Activated CD4-positive, alpha-beta T cell treated with anti-CD3 and anti-CD28 coated beads, Interleukin-2, amount 10 ng/mL, durations not matched to agents 7 days and 5 days (primary cell): Measurements from ENCODE around the gene EPM2A. TPM values are rescaled to one million over a fixed set of nuclear protein-coding genes. Genes with fewer than 3 reads are reported as not detected.
"Not testable (repeated sequence)": the region's sequence is repeated elsewhere in the genome, so short reads cannot be mapped to it uniquely, and the experiment has no call there.

Experiments used
- CTCF ChIA-PET: fragments of 350-600 bp; sonication (Branson Sonifier 250); formaldehyde crosslinking; loops from one replicate; lab custom pipeline; 2021; ENCODE audit warnings: antibody characterized with exemption; lab: Charles Lee
- POLR2A ChIA-PET: fragments of 350-600 bp; sonication (Branson Sonifier 250); formaldehyde crosslinking; loops from one replicate; lab custom pipeline; 2021; ENCODE audit warnings: antibody characterized with exemption; lab: Charles Lee
- DNase-seq: peaks from one replicate; pipeline ENCODE4 v3.0.0-alpha.2; 2020
- H3K27ac Mint-ChIP-seq: one replicate; pipeline ENCODE4 v1.8.0; 2021; ENCODE audit warnings: mild to moderate bottlenecking, moderate library complexity, mixed read lengths
- H3K27me3 Mint-ChIP-seq: one replicate; pipeline ENCODE4 v1.8.0; 2021; ENCODE audit warnings: mixed read lengths
- H3K36me3 Mint-ChIP-seq: one replicate; pipeline ENCODE4 v1.8.0; 2021; ENCODE audit warnings: low read depth, mixed read lengths
- H3K4me1 Mint-ChIP-seq: one replicate; pipeline ENCODE4 v1.8.0; 2021; ENCODE audit warnings: mixed read lengths
- H3K4me3 Mint-ChIP-seq: one replicate; pipeline ENCODE4 v1.8.0; 2021; ENCODE audit warnings: mild to moderate bottlenecking, moderate library complexity, mixed read lengths
- H3K9me3 Mint-ChIP-seq: one replicate; pipeline ENCODE4 v1.8.0; 2021; ENCODE audit warnings: mixed read lengths
- total RNA-seq, 2 experiments: library from RNA; stranded (reverse); gene quantifications; one replicate each; pipeline ENCODE4 v1.2.3, GENCODE V29; 2021

EPM2A gene
- total RNA-seq, 2 experiments from 2014 or later, result 4.5 to 5.7 TPM

DNA sequence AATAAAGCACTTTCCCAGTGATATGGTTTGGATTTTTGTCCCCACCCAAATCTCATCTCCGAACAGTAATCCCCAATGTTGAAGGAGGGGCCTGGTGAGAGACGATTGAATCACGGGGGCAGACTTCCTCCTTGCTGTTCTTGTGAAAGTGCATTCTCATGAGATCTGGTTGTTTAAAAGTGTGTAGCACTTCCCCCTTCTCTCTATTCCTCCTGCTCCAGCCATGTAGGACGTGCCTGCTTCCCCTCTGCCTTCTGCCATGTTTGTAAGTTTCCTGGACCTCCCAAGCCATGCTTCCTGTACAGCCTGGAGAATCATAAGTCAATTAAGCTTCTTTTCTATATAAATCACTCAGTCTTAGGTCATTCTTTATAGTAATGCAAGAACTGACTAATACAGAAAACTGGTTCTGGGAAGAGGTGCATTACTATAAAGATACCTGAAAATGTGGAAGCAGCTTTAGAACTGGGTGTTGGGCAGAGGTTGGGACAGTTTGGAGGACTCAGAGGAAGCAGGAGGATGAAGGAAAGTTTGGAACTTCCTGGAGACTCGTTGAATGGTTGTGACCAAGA, 7.4 kb downstream of the EPM2A start:
- DNase-seq, result no peak
- Mint-ChIP-seq H3K9me3 (peaks cover 21% of the 10 kb centered on the region), H3K4me3 (no peak overlapping the region), H3K27ac (no peak overlapping the region), H3K4me1 (peaks cover 5% of the 10 kb centered on the region), H3K36me3 (peaks cover 21% of the 10 kb centered on the region), H3K27me3 (no peaks in the 10 kb centered on the region)
- CTCF ChIA-PET, result no interaction called here
- POLR2A ChIA-PET, result no interaction called here

DNA sequence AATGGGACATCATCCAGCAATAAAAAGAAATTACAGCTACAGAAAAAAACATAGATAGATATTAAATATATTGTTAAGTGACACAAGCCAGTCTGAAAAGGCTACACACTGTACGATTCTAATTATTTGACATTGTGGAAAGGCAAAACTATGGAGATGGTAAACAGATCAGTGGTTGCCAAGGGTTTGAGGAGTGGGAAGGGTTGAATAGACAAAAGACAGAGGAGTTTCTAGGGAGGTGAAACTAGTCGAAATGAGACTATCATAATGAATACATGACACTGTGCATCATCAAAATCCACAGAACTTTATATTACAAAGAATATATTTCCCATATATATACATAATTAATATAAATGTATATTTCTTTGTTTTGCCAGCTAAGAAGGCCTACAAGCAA, 9.8 kb downstream of the EPM2A start:
- no peak for DNase-seq
- H3K4me1 Mint-ChIP-seq, result no peaks in the 10 kb centered on the region
- H3K36me3 Mint-ChIP-seq, result peaks cover 18% of the 10 kb centered on the region
- no peak overlapping the region for H3K27ac Mint-ChIP-seq
- H3K4me3 Mint-ChIP-seq, result no peak overlapping the region
- ChIA-PET CTCF (no interaction called here), POLR2A (no interaction called here)
- peaks cover 24% of the 10 kb centered on the region for H3K9me3 Mint-ChIP-seq
- no peaks in the 10 kb centered on the region for H3K27me3 Mint-ChIP-seq

DNA sequence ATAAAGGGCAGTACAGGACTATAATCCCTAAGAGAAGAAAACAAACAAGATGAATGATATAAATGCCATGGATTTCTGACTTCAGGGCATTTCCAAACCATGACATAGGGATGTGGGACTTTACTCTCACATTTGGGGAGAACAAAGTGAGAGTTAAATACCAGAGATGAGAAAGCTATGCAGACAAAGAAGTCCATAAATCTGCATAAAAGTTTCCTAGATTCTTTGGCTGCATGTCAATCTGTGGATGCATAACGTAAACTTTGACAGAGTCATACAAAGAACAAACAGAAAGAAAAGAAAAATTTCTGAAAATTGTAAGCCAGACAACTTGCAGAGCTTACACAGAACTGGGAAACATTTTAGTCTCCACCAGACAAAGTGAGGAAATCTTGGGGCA, 11.7 kb downstream of the EPM2A start:
- Mint-ChIP-seq H3K36me3 (peaks cover 11% of the 10 kb centered on the region), H3K4me1 (no peaks in the 10 kb centered on the region), H3K9me3 (peaks cover 17% of the 10 kb centered on the region), H3K4me3 (no peak overlapping the region), H3K27ac (no peak overlapping the region), H3K27me3 (no peaks in the 10 kb centered on the region)
- ChIA-PET POLR2A (no interaction called here), CTCF (no interaction called here)
- no peak for DNase-seq

GRCh38 chr6:145722190-145722589, 13.1 kb downstream of the EPM2A start:
- Mint-ChIP-seq H3K4me1 (no peaks in the 10 kb centered on the region), H3K27ac (no peak overlapping the region), H3K27me3 (no peaks in the 10 kb centered on the region), H3K9me3 (peaks cover 15% of the 10 kb centered on the region), H3K4me3 (no peak overlapping the region), H3K36me3 (peaks cover 11% of the 10 kb centered on the region)
- CTCF ChIA-PET, result no interaction called here
- POLR2A ChIA-PET, result no interaction called here
- DNase-seq, result no peak

DNA sequence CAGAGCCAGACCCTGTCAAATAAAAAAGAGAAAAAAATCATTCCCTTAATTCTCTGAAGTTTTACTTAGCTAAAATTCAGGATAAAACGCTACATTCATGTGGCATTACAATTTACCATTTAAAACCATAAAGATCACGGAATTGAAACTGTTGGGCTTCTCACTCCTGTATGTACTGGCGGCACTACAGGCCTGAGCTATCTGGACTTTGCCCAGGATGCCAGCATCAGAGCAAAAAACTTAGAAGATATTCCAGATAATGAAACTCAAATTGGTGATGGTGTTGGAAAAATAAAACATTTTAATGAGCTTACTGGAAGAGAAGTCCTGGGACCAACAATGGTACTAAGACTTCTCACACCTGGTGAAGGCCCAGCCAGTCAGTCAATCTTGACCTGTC, 14.2 kb downstream of the EPM2A start:
- no peaks in the 10 kb centered on the region for H3K27me3 Mint-ChIP-seq
- H3K4me3 Mint-ChIP-seq, result no peak overlapping the region
- DNase-seq, result no peak
- H3K9me3 Mint-ChIP-seq, result peaks cover 20% of the 10 kb centered on the region
- peaks cover 13% of the 10 kb centered on the region for H3K36me3 Mint-ChIP-seq
- CTCF ChIA-PET, result no interaction called here
- no peaks in the 10 kb centered on the region for H3K4me1 Mint-ChIP-seq
- POLR2A ChIA-PET, result interaction anchor here (0.7 kb wide), 1 partner anchor 94 kb away, joined by 4 read pairs; no protein-coding TSS in a partner anchor
- H3K27ac Mint-ChIP-seq, result no peak overlapping the region

DNA sequence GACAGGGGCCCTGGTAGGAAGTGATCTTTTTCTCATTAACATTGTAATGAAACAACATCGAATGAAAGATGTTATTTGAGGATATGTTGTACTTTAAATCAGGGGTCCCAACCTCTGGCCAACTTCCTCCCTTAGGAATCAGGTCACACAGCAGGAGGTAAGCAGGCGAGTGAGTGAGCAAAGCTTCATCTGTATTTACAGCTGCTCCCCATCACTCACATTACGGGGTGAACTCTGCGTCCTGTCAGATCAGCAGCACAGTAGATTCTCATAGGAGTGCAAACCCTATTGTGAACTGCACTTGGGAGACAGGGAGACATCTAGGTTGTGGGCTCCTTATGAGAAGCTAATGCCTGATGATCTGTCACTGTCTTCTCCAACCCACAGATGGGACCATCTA, 19.9 kb downstream of the EPM2A start:
- POLR2A ChIA-PET, result no interaction called here
- peaks cover 2% of the 10 kb centered on the region for H3K4me1 Mint-ChIP-seq
- no peak overlapping the region for H3K4me3 Mint-ChIP-seq
- DNase-seq, result no peak
- H3K27ac Mint-ChIP-seq, result no peak overlapping the region
- peaks cover 13% of the 10 kb centered on the region for H3K36me3 Mint-ChIP-seq
- H3K27me3 Mint-ChIP-seq, result no peaks in the 10 kb centered on the region
- peaks cover 30% of the 10 kb centered on the region for H3K9me3 Mint-ChIP-seq
- CTCF ChIA-PET, result no interaction called here

GRCh38 chr6:145714731-145715130, 20.6 kb downstream of the EPM2A start:
- no peak for DNase-seq
- H3K4me3 Mint-ChIP-seq, result no peak overlapping the region
- H3K9me3 Mint-ChIP-seq, result peaks cover 28% of the 10 kb centered on the region
- POLR2A ChIA-PET, result no interaction called here
- no peak overlapping the region for H3K27ac Mint-ChIP-seq
- H3K36me3 Mint-ChIP-seq, result peaks cover 13% of the 10 kb centered on the region
- peaks cover 2% of the 10 kb centered on the region for H3K4me1 Mint-ChIP-seq
- no peaks in the 10 kb centered on the region for H3K27me3 Mint-ChIP-seq
- CTCF ChIA-PET, result no interaction called here

DNA sequence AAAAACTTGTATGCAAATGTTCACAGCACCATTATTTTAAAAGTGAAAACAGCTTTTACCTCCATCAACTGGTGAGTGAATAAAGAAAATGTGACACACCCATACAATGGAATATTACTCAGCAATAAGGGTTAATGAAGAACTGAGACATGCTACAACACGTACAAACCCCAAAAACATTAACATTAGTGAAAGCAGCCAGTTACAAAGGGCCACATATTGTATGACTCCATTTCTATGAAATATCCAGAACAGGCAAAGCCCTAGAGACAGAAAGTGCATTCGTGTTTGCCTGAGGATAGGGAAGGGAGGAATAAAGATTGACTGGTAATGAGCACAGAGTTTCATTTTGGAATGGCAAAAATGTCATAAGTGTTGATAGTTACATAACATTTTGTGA, 21.5 kb downstream of the EPM2A start:
- POLR2A ChIA-PET, result no interaction called here
- CTCF ChIA-PET, result no interaction called here
- Mint-ChIP-seq H3K27me3 (no peaks in the 10 kb centered on the region), H3K4me3 (no peak overlapping the region), H3K9me3 (peaks cover 27% of the 10 kb centered on the region), H3K36me3 (peaks cover 13% of the 10 kb centered on the region), H3K4me1 (peaks cover 2% of the 10 kb centered on the region), H3K27ac (no peak overlapping the region)
- DNase-seq, result no peak

DNA sequence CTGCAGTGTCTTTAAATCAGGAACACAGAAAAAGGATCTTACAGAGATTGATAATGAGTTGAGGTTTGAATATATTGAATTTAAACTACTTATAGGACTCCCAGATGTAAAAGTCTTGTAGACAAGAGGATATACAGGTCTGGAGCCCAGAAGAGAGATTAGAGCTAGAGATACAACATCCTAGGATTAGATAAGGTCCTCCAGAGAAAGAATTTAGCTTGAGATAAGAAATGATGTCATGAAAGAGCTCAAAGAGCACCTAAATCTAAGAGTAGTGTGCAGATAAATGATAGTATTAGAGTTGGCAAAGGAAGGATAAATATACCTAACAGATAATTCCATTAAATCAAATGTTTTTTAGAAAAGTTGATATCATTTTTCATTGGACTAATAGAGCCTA, 23.9 kb downstream of the EPM2A start:
- peaks cover 8% of the 10 kb centered on the region for H3K36me3 Mint-ChIP-seq
- no peak for DNase-seq
- H3K4me1 Mint-ChIP-seq, result peaks cover 2% of the 10 kb centered on the region
- CTCF ChIA-PET, result no interaction called here
- H3K4me3 Mint-ChIP-seq, result no peak overlapping the region
- no peaks in the 10 kb centered on the region for H3K27me3 Mint-ChIP-seq
- no peak overlapping the region for H3K27ac Mint-ChIP-seq
- peaks cover 19% of the 10 kb centered on the region for H3K9me3 Mint-ChIP-seq
- POLR2A ChIA-PET, result no interaction called here

GRCh38 chr6:145707397-145707796, 27.9 kb downstream of the EPM2A start:
- CTCF ChIA-PET, result no interaction called here
- Mint-ChIP-seq H3K4me1 (peaks cover 7% of the 10 kb centered on the region), H3K27ac (no peak overlapping the region), H3K36me3 (no peaks in the 10 kb centered on the region), H3K4me3 (no peak overlapping the region), H3K9me3 (no peaks in the 10 kb centered on the region), H3K27me3 (no peaks in the 10 kb centered on the region)
- POLR2A ChIA-PET, result no interaction called here
- no peak for DNase-seq

- ChIA-PET POLR2A (no interaction called here), CTCF (no interaction called here)
- Mint-ChIP-seq H3K27ac (no peak overlapping the region), H3K9me3 (no peaks in the 10 kb centered on the region), H3K27me3 (no peaks in the 10 kb centered on the region), H3K36me3 (no peaks in the 10 kb centered on the region), H3K4me3 (no peak overlapping the region), H3K4me1 (peaks cover 7% of the 10 kb centered on the region)
- DNase-seq, result no peak
Measured at GRCh38 chr6:145705561-145705960, 29.8 kb downstream of the EPM2A start.

GRCh38 chr6:145704143-145704781, 31.1 kb downstream of the EPM2A start:
- Mint-ChIP-seq H3K27ac (no peak overlapping the region), H3K4me1 (peaks cover 7% of the 10 kb centered on the region), H3K9me3 (no peaks in the 10 kb centered on the region), H3K36me3 (no peaks in the 10 kb centered on the region), H3K27me3 (no peaks in the 10 kb centered on the region), H3K4me3 (no peak overlapping the region)
- CTCF ChIA-PET, result no interaction called here
- DNase-seq, result no peak
- POLR2A ChIA-PET, result no interaction called here

DNA sequence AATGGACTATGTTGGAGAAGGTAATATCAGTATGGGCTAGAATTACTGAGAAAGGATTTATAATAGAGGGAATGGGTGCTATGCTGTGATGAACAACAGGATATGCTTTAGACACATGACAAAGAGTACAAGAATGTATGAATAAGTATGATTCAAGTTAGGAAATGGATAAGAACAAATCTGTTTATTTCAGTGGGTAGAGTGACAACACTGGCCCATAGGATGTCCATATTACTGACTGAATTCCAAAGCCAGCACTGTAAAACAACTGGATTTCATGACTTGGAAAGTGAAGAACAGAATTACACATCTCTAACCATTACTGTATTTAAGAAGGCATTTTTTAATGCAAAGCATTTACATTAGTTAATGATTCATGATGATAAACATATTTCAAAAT, 35.9 kb downstream of the EPM2A start:
- H3K27me3 Mint-ChIP-seq, result no peaks in the 10 kb centered on the region
- H3K27ac Mint-ChIP-seq, result no peak overlapping the region
- no peak for DNase-seq
- ChIA-PET POLR2A (no interaction called here), CTCF (no interaction called here)
- H3K4me1 Mint-ChIP-seq, result no peaks in the 10 kb centered on the region
- no peaks in the 10 kb centered on the region for H3K36me3 Mint-ChIP-seq
- H3K4me3 Mint-ChIP-seq, result no peak overlapping the region
- peaks cover 8% of the 10 kb centered on the region for H3K9me3 Mint-ChIP-seq

DNA sequence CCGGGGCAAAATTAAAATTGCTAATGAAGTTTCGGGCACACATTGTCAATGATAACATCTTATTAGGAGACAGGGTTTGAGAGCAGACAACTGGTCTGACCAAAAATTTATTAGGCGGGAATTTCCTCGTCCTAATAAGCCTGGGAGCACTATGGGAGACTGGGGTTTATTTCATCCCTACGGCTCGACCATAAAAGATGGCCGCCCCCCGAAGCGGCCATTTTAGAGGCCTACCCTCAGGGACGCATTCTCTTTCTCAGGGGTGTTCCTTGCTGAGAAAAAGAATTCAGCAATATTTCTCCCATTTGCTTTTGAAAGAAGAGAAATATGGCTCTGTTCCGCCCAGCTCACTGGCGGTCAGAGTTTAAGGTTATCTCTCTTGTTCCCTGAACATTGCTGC, 37.9 kb downstream of the EPM2A start:
- CTCF ChIA-PET, H3K4me1 Mint-ChIP-seq, H3K36me3 Mint-ChIP-seq, DNase-seq, H3K9me3 Mint-ChIP-seq, H3K27me3 Mint-ChIP-seq, H3K4me3 Mint-ChIP-seq, POLR2A ChIA-PET: not testable (repeated sequence)
- peak overlapping the region; percentile 28 for H3K27ac Mint-ChIP-seq
